HG03432 (cell line): ENCODE measurements around the gene CLOCK.
"Not testable (repeated sequence)": the region's sequence is repeated elsewhere in the genome, so short reads cannot be mapped to it uniquely, and the experiment has no call there.

Experiments used
- ATAC-seq: cut with Tn5 transposase; IDR thresholded peaks from one replicate; pipeline ENCODE4 v1.9.1; 2021; ENCODE audit warnings: mild to moderate bottlenecking, moderate library complexity; ENCODE audit not compliant: unreplicated experiment

CLOCK gene, protein sequence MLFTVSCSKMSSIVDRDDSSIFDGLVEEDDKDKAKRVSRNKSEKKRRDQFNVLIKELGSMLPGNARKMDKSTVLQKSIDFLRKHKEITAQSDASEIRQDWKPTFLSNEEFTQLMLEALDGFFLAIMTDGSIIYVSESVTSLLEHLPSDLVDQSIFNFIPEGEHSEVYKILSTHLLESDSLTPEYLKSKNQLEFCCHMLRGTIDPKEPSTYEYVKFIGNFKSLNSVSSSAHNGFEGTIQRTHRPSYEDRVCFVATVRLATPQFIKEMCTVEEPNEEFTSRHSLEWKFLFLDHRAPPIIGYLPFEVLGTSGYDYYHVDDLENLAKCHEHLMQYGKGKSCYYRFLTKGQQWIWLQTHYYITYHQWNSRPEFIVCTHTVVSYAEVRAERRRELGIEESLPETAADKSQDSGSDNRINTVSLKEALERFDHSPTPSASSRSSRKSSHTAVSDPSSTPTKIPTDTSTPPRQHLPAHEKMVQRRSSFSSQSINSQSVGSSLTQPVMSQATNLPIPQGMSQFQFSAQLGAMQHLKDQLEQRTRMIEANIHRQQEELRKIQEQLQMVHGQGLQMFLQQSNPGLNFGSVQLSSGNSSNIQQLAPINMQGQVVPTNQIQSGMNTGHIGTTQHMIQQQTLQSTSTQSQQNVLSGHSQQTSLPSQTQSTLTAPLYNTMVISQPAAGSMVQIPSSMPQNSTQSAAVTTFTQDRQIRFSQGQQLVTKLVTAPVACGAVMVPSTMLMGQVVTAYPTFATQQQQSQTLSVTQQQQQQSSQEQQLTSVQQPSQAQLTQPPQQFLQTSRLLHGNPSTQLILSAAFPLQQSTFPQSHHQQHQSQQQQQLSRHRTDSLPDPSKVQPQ

DNA sequence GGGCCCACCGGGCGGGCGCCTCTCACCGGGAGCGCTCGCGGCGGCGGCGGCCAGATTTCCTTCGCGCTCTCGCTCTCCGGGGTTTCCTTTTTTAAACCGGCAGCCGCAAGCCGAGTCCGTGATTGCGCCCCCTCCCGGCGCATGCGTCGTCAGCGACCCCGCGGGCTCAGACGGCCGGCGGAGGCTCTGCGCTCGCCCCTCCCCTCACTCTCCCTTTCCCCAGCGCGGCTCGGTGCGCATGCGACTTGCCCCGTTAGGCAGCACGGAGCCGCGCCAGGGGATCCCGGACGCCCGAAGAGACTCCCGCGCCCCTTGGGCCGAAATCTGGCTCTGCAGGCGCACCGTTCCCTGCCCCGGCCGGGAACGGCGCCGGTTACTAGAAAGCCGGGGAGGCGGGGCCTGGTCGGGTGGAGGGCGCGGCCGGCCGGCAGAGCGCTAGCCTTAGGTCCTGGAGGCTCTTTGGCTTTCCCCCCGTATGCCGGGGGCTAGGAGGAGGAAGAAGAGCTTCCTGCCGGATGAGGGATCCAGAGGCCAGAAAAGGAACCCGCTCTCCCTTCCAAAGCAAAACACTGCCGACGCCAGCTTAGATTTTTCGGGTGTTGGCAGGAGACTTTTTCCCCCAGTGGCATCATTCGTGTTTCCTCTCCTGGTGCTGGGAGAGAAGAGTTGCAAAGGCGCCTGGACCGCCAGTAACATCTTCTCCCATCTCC, at the start of gene CLOCK:
CLOCK (minus strand) TSS at position 154 of the 710 bp plus-strand sequence. CDS start 64,124 bp downstream, outside the sequence.
- peak; percentile 81 for ATAC-seq

DNA sequence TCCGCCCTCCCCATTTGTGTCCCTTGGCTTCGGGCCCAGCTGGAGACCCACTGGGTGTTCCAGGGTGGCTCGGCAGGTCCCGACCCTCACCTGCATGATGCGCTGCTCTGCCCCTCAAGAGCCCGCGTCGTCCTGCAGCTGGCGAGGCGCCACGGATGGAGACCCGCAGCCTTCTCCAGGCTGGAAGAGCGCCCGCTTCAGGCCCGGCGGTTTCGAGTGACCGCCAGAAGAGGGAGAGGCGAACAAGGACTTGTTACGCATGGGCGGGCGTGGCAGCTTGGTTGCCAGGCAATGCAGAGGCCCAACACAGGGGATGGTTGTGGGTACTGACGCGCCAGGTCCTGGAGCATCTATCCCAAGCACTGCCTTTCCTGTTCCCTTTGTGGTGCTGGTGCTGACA, 45.3 kb upstream of the CLOCK start, which contains the start of gene PDCL2:
PDCL2 (minus strand) TSS at position 232 of the 400 bp plus-strand sequence; CDS start at position 96, 136 bp downstream.
- no peak for ATAC-seq

DNA sequence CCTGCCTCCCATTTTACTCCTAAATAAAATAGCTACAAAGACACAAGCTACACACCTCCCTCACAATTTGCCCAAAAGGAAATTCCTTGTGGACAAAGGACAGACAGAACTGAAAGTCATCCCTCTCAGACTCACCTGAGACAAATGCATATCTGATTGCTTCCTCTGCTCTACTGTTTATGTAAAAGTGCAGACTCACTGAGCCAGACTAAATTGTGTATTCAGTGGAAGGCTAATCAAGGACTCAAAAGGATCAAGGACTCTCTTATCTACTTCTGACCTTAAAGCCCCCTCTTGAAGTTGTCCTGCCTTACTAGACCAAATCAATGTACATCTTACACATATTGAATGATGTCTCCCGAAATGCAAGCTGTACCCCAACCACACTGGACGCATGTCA, 41.5 kb upstream of the CLOCK start:
- no peak for ATAC-seq

DNA sequence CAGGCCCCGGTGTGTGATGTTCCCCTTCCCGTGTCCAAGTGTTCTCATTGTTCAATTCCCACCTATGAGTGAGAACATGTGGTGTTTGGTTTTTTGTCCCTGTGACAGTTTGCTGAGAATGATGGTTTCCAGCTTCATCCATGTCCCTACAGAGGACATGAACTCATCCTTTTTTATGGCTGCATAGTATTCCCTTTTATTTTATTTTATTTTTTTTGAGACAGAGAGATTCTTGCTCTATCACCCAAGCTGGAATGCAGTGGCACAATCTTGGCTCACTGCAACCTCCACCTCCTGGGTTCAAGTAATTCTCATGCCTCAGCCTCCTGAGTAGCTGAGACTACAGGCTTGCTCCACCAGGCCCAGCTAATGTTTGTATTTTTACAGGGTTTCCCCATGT, 36.1 kb upstream of the CLOCK start:
- ATAC-seq = not testable (repeated sequence)

DNA sequence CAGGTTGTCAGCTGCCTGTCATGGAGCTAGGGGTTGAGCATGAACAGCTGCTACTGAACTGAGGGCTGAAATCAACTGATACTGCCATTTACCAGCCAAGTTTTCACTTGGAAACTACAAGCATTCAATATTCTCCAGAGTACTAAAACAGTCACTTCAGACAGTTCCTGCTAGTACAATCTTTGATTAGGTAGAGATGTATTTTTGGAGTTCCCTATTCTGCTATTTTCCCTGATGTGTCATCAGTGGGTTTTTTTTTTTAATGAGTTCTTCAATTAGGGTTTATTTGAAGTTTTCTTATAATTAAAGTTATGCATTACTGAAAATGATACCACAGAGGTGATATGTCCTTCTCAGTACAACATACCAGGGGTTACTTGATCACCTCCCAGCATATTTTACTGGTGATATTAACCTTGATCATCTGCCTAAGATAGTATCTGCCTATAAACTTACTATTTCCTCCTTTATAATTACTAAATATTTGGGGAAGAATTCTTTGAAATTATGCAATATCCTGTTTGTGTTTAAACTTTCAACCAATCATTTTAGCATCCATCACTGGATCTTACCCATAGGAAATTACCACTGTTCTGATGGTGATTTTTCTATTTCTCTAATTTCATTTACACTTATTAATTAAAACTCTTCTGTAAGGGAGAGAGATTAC, 31.8 kb upstream of the CLOCK start:
- no peak for ATAC-seq

DNA sequence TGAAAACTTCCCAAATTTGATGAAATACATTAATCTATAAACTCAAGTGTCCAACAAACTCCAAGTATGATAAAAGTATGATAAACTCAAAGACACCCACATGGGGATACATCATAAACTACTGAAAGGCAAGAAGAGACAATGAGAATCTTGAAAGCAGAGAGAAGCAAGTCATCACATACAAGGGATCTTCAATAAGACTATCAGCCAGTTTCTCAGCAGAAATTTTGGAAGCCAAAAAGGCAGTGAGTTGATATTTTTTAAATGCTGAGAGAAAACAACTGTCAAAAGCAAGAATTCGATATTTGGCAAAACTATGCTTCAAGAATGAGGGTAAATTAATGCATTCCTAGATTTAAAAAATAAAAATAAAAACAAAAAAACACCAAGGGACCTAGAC, 28.8 kb upstream of the CLOCK start:
- no peak for ATAC-seq

DNA sequence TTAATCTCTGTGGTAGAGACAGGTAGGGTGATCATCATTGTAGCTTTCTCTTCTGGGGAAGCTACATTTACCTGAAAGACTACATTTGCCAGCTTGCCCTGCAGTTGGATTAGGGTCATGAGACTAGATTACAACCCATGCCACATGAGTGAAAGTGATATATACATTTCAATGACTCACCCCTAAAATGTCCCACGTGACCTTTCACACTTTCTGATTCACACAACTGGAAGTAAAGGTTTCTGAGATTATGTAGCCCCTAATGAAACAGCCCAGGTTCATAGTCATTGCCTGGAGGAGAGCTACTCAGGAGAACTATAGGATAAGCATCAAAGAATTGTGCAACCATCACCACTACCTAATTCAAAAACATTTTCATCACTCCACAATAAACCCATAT, 27.5 kb upstream of the CLOCK start:
- ATAC-seq = no peak

DNA sequence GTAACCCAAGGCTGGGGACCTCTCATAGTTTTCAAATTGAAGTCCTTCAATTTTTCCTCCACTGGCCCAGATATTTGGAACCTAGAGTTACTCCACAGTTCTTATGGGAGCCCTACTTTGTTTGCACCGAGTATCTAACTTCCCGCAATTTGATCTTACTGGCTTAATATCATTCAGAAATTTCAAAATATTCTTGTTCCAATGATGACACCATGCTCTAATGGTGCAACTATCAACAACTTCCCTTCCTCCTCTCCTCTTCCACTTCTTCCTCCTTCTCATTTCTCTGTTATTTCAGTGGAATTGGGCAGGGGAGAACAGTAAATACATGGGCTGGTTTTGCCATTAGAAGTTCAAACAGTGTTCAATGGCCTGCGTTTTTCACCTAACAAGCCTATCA, 25.1 kb upstream of the CLOCK start:
- no peak for ATAC-seq

DNA sequence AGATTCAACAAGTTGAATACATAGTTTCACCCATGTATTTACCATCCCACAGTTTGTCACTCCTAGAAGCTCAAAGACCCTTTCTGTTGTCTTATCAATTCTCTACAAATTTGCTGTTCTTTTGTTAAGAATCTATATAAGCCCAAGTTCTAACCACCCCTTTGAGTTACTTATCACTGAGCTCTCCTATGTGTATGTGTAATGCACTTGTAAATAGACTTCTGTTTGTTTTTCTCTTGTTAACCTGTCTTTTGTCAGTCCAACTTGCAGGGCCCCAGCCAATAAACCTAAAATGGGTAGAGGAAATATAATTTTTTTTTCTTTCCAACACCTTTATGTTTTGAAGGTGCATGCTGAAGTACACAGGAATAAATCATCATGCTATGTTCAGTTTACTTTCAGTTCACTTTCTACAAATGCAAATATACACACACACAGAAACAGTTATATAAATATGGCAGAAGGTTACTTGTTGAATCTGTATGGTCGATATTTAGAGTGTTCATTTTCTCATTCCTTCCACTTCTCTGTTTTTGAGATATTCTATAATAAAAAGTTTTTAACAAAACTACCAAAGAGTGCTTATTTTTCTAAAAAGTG, 22.3 kb upstream of the CLOCK start:
- ATAC-seq = peak; percentile 66

DNA sequence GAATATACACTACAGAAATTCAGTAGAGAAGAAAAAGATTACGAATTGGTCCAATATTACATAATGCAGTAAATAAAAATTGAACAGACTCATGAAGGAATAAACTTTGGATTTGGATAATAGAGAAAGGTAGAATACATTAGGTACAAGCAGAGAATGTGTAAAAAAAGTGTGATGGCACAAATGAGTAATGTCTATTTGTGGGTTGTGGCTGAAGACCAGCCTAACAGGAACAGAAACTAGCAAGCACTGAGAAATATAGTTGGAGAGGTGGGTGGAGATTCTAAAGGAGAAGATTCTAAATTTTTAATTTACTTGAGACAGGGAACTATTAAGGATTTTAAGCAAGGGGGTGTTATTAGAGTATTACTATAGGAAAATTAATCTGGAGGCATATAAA, 15.2 kb upstream of the CLOCK start:
- peak; percentile 100 for ATAC-seq

DNA sequence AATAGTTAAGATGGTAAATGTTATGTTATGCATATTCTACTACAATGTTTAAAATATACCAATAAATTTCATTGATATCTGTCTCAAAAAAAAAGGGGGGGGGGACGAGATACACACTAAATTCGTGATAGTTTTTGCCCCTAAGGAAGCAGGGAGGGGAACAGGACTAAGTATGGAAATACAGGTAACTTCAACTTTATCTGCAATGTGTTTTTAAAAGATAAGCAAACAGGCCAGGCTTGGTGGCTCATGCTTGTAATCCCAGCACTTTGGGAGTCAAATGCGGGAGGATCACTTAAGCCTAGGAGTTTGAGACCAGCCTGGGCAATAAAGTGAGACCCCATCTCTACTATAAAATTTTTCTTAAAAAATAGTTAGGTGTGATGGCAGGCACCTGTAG, 13.4 kb upstream of the CLOCK start:
- no peak for ATAC-seq

DNA sequence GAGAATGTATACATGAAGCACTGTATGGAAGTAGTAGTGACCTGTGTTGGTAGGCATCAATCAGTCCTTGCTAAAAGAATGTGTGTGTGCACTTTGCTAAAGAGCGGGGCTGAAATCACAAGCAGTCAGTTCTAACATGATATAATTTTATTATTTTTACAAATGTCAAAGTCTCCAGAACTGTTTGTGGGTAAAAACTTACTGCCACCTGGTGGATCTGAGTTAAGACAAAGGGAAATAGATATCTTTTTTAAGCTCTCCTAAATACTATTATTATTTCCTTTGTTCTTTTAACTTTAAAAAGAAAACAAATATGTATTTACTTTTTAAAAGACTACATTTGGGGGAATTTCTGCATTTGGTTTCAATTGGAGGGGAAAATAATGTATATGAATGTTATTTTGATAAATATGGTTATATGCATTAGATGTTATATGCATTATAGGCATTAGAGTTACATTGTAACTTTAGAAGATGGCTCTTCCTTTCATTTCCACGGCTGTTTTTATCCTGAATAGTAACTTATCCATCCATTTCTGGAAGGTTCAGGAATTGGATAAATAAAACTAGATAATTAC, 7.8 kb upstream of the CLOCK start:
- ATAC-seq = no peak

DNA sequence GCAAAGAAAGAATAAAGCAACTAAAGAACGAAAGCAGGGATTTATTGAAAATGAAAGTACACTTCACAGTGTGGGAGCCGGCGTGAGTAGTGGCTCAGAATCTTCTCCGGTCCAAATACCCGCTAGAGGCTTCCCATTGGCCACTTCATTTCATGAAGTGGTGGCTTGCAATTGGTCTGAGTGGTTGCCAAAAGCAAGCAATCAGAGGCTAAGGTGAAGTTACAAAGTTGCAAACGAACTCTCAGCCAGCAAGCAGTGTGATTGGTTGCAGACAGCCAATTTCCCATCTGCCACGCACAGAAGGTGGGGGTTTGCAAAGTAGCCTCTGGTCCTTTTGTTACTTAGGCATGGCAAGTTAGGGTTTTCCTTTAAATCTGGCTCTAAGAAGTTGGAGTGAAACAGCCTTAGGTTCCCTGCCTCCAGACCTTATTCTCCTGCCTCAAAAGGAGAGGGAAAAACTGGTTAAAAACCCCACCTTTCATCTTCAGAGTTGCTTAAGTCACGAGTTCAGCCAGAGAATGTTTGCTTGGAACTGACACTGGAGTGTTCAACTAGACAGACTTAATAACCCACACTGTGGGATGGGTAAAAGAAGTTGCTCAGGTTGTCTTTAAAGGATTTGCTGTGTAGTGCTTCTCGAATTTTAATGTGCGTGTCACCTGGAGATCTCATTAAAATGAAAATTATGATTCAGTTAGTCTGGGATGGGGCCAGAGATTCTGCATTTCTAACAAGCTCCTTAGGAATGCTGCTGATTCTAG, 6.9 kb upstream of the CLOCK start:
- no peak for ATAC-seq

DNA sequence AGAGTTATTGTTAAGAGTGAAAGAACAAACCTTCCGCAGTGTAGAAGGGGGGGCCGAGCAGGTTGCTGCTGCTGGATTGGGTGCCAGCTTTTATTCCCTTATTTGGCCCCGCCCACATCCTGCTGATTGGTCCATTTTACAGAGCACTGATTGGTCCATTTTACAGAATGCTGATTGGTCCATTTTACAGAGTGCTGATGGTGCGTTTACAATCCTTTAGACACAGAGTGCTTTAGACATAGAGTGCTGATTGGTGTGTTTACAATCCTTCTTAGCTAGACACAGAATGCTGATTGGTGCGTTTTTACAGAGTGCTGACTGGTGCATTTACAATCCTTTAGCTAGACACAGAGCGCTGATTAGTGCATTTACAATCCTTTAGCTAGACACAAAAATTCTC, 5.3 kb upstream of the CLOCK start:
- ATAC-seq = not testable (repeated sequence)

DNA sequence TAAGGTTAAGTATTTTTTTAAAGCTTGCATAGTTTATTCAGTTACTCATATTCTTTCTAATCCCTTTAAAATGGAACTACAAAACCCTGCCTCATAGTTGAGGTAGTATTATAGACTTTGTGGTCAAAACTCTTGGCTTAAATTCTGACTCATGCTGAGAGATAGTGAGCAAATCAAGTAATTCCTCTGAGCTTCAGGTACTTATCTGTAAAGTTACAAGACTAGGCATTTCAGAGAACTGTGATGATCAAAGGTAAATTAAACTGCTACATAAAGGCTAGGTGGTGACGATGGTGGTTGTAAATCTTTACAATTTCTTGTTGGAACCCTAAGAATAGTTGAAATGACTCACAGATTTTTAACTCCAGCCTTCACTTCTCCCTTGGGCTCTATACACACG, 3.2 kb upstream of the CLOCK start:
- ATAC-seq = no peak

DNA sequence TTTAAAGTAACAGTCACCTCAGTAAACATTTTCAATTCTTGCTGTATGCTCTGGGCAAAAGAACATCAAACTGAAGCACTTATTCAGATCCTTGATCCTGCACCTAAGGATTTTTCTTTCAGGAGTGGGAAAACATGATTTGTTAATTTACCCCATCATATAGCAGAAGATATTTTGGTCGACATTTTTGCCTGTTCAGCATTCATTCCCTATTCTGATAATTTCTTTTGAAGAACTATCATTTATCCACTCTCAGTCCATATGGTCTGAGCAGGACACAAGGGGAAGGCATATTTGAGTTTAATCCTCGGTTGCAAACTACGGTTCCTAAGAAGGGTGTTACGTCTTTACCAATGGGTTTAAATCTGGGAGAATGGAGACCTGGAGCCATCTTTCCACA, 1.2 kb upstream of the CLOCK start:
- no peak for ATAC-seq

DNA sequence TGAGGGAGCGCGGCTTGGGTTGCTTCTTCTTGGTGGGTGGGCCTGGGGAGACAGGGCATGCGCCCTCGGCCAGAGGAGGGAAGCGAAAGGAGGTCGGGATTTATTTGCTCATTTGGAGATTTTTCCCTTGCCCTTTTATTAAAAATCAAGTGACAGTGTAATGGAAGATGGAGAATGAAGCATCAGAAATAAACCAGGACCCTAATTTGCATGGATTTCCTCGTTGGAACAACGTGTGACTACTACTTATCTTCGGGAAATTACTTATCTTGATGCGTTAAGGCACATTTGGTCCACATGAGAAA, 709 bp upstream of the CLOCK start:
- ATAC-seq = no peak

DNA sequence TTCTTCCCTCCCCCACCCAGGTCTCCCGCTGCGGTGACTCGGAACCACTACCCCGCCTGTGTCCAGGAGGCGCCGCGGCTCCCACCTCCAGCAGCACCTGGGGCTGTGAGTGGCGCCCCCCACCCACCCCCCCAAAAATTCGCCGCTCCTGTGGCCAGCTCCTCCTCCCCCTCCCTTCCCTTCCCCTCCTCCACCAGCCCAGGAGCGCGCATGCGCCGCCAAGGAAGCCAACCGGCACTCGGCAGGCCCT, 278 bp downstream of the CLOCK start:
- ATAC-seq = peak; percentile 59

DNA sequence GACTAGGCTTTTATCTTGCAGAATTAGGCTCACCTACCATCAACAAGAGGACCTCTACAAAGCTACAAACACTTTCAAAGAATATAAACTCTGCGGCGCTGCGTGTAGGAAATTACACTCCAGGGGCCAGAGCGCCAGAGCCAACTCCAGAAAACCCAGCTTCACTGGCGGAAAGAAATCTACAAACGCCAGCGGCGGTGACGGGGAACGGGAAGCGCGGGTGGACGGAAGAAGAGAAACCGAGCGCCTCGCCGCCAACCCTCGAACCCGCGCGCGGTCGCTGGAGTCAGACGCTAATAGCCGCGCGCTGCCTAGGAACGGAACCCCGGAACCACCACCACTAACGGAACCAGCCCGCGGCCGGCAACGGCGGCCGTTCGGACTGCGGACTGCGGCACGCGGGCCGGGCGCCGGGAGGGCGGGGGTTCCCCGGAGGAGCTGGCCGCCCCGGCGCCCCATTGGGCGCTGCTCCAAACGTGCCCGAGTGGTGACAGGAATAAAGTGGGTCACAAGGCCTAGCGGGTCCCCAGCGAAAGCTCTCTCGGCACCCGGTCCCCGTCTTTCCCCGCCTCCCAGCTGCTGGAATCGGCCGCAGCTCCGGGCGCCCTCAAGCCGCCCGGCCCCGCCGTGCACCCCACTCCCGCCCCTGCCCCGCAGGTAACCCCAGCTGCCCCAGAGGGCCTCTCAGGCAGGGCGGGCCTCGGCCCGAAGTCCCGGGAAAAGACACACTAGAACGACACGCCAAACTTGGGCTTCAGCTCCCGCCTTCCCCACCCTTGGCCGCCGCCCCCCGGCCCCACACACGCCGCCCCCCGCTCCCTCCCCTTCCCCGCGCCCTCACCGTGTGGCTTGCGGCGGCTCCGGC, 836 bp downstream of the CLOCK start:
- ATAC-seq = peak; percentile 53
